Lung (tissue), 12 donors: ENCODE data around the gene LMO2. TPM values are rescaled to one million over a fixed set of nuclear protein-coding genes. Genes with fewer than 3 reads are reported as not detected.

Experiments
- ATAC-seq: fragments of 200-7000 bp; cut with Tn5 transposase; one replicate; pipeline ENCODE4 v1.9.1; 2020; ENCODE audit warnings: moderate number of reproducible peaks; ENCODE audit not compliant: insufficient read depth, low FRiP score
- DNase-seq, 3 donors: peaks; one replicate each; pipeline ENCODE4 v3.0.0-alpha.2; 2013 to 2017
- H3K27ac ChIP-seq, 2 donors: one replicate each; pipeline ENCODE4 v1.5.1; 2013; ENCODE audit warnings: mild to moderate bottlenecking in 2 of 2, moderate library complexity in 2 of 2, control low read depth in 1 of 2, inconsistent platforms in 1 of 2, low read depth in 1 of 2, low read length in 1 of 2
- H3K27me3 ChIP-seq, 3 donors: one replicate each; pipeline ENCODE4 v1.5.1; 2013; ENCODE audit warnings: low read length in 2 of 3; ENCODE audit not compliant: control insufficient read depth in 3 of 3, insufficient read depth in 3 of 3
- H3K36me3 ChIP-seq, 4 donors: one replicate each; pipeline ENCODE4 v1.5.1; 2013; ENCODE audit warnings: low read length in 4 of 4, mild to moderate bottlenecking in 1 of 4, moderate library complexity in 1 of 4; ENCODE audit not compliant: control insufficient read depth in 4 of 4, insufficient read depth in 4 of 4
- H3K4me1 ChIP-seq, 5 donors: one replicate each; pipeline ENCODE4 v1.5.1; 2013; ENCODE audit warnings: low read length in 5 of 5, mild to moderate bottlenecking in 2 of 5, moderate library complexity in 1 of 5; ENCODE audit not compliant: control insufficient read depth in 5 of 5, insufficient read depth in 5 of 5
- H3K4me3 ChIP-seq: one replicate; pipeline ENCODE4 v1.5.1; 2013; ENCODE audit warnings: mild to moderate bottlenecking, control low read depth, moderate library complexity
- H3K9ac ChIP-seq, 2 donors: one replicate each; pipeline ENCODE4 v1.5.1; 2013; ENCODE audit warnings: low read length in 2 of 2, control low read depth in 1 of 2; ENCODE audit not compliant: insufficient read depth in 1 of 2
- H3K9me3 ChIP-seq, 4 donors: one replicate each; pipeline ENCODE4 v1.5.1; 2013; ENCODE audit warnings: low read length in 3 of 4, mild to moderate bottlenecking in 1 of 4, moderate library complexity in 1 of 4; ENCODE audit not compliant: control insufficient read depth in 4 of 4, insufficient read depth in 3 of 4
- WGBS, 2 donors: extraction: QIAGEN DNeasy Blood & Tissue Kit; methylation state at CpG; one replicate each; pipeline ENCODE4 v1.1.7; 2013; 5-methylcytosine and 5-hydroxymethylcytosine counted together
- polyA plus RNA-seq, 2 donors: library from polyadenylated mRNA; stranded (reverse); fragments of 200-250 nt; gene quantifications; one replicate each; pipeline ENCODE4 v1.2.1, GENCODE V29; 2013
- total RNA-seq, 2 donors: library from RNA; depleted of rRNA in 1 of 2; stranded (reverse); fragments of >200 nt in 1 of 2; gene quantifications; one replicate each; pipeline ENCODE4 v1.2.1, GENCODE V29; 2014 to 2021
- TF ChIP-seq, protein P1 (sequence below): IDR thresholded peaks from 2 replicates; pipeline ENCODE4 v1.5.1; 2012; ENCODE audit warnings: mild to moderate bottlenecking; ENCODE audit errors: control extremely low read depth, extremely low read depth
- donor health status: control.
- donor health status: control.
- donor health status: Bipolar disorder and iron deficiency.
- donor health status: healthy.
- donor health status: DM: yes; HTN: yes; CAD: no.

LMO2 gene
- total and polyA plus RNA-seq, 4 donors: 26.6 to 41.3 (median 32.4) TPM

DNA sequence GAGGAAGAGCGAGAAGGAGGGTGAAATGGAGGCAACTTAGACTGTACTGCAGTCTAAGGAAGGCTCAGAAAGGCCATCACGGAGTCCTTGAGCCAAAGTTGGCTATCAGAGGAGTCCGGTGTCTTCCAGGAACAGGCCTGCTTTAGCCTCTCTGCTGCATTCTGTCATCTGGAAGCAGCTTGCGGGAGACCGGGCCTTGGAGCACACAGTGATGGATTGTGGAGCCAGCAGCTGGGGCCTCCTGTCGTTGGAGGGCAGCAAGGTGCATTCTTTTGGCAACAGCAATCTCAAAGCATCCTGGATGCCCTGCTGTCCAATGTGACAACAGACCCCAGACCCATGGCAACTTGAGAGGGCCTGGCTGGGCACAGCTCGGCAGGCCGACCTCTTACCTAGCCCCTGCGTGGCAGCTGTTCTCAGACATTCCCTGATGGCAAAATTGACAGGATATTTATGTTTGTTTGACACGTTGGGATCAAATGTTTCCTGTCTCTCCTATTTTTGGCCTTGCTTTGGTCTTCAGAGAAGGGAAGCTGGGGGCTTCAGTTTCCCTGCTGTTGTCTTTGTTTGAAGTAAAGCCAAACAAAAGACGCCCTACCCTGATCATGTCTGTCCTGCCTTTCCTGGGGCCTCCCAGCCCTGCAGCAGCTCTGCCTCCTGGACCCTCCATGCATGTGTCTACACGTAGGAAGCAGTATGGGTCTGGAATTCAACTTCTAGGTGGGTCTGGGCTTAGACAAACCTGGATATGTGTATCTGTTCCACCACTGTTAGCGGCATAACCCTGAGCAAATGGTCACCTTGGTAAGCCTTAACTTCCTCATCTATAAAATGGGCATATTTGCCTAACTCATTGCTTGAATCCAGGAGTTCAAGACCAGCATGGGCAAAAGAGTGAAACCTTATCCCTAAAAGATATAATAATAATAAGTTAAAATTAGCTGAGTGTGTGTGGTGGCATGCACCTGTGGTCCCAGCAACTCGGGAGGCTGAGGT is 43.9 kb upstream of the LMO2 start:
- peak; percentile 59 to 76 (median 61) for DNase-seq
- Histone ChIP-seq H3K9ac (no peak overlapping the region), H3K9me3 (peaks cover 0 to 3% (median 0%) of the 10 kb centered on the region in 4 donors), H3K4me3 (no peak overlapping the region), H3K27me3 (no peaks in the 10 kb centered on the region), H3K36me3 (no peaks in the 10 kb centered on the region), H3K4me1 (peaks cover 0 to 40% (median 18%) of the 10 kb centered on the region in 5 donors), H3K27ac (peak overlapping the region in 1 of 2 donors; percentile 42)
- 62 to 70% methylated on average over 14 of the region's 14 CpGs for WGBS, 2 donors
- TF ChIP-seq, protein P1, sequence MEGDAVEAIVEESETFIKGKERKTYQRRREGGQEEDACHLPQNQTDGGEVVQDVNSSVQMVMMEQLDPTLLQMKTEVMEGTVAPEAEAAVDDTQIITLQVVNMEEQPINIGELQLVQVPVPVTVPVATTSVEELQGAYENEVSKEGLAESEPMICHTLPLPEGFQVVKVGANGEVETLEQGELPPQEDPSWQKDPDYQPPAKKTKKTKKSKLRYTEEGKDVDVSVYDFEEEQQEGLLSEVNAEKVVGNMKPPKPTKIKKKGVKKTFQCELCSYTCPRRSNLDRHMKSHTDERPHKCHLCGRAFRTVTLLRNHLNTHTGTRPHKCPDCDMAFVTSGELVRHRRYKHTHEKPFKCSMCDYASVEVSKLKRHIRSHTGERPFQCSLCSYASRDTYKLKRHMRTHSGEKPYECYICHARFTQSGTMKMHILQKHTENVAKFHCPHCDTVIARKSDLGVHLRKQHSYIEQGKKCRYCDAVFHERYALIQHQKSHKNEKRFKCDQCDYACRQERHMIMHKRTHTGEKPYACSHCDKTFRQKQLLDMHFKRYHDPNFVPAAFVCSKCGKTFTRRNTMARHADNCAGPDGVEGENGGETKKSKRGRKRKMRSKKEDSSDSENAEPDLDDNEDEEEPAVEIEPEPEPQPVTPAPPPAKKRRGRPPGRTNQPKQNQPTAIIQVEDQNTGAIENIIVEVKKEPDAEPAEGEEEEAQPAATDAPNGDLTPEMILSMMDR: no peak
- no peak for ATAC-seq

DNA sequence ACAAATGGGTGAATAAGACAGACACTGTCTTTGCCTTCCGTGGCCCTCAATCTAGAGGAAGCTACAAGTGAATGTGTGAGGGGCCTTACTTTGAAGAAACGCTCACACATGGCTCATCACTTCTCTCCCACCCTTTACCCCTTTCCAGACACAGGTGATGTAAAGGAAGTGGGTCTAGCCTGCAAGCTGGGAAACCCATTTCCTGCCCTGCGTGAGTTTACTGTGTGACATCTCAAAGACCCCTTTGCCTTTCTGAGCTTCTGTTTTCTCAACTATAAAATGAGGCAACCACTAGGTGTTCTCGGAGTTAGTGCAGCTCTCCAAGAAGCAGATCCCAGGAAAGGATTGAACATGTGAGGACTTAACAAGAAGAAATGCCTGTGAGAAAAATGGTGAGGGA is 43.1 kb upstream of the LMO2 start:
- Histone ChIP-seq H3K9ac (no peak overlapping the region), H3K36me3 (no peaks in the 10 kb centered on the region), H3K4me1 (peaks cover 5 to 46% (median 18%) of the 10 kb centered on the region in 5 donors), H3K4me3 (no peak overlapping the region), H3K27me3 (no peaks in the 10 kb centered on the region), H3K9me3 (peaks cover 0 to 3% (median 0%) of the 10 kb centered on the region in 4 donors), H3K27ac (peak overlapping the region in 1 of 2 donors; percentile 40)
- ATAC-seq: no peak
- TF ChIP-seq, protein P1: no peak
- 73 to 76% methylated on average over 4 of the region's 4 CpGs for WGBS, 2 donors
- DNase-seq: no peak

DNA sequence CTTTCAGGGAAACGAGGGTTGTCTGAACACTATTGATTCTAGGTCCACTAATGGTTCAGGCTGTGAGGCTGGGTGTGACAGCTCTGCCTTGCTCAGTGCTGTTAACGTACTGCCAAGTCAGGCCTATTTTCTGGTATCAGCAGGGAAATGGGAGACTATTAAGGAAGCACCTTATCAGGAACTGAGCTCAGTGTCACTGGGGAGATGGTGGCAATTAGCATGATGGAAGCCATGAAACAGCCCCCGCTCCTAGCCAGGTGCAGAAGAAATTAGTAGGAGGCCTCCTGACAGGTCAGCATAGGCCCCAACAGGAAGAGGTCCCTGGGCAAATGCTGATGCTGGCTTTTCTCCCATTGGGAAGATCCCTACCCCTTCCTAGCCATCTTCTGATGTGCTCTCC is 42.6 kb upstream of the LMO2 start:
- ATAC-seq (no peak), DNase-seq (peak in 1 of 3 donors; percentile 27)
- Histone ChIP-seq H3K4me1 (peaks cover 5 to 51% (median 19%) of the 10 kb centered on the region in 5 donors), H3K9me3 (peaks cover 0 to 3% (median 0%) of the 10 kb centered on the region in 4 donors), H3K9ac (no peak overlapping the region), H3K27me3 (no peaks in the 10 kb centered on the region), H3K27ac (peak overlapping the region in 1 of 2 donors; percentile 47), H3K36me3 (no peaks in the 10 kb centered on the region), H3K4me3 (no peak overlapping the region)
- 64% methylated on average over 3 of the region's 3 CpGs for WGBS, 2 donors
- TF ChIP-seq, protein P1: no peak
